PC-3 (cell line): Measurements from ENCODE around the gene PLAA. TPM values are rescaled to one million over a fixed set of nuclear protein-coding genes. Genes with fewer than 3 reads are reported as not detected.

ENCODE experiments used
- ATAC-seq: fragments of 200-7000 bp; cut with Tn5 transposase; 2 replicates; pipeline ENCODE4 v1.9.1; 2020; ENCODE audit warnings: mild to moderate bottlenecking, moderate library complexity
- BruUV-seq: library from RNA; stranded (reverse); fragments of 400-500 nt; replicated peaks from 2 replicates; lab custom pipeline; 2021; lab: Mats Ljungman, UMichigan
- CTCF ChIA-PET: fragments of 300-600 bp; sonication (Branson Sonifier 250); formaldehyde crosslinking; loops from one replicate; lab custom pipeline; 2022; ENCODE audit warnings: antibody characterized with exemption; lab: Charles Lee
- POLR2A ChIA-PET: fragments of 300-600 bp; sonication (Branson Sonifier 250); formaldehyde crosslinking; loops from one replicate; lab custom pipeline; 2022; ENCODE audit warnings: antibody characterized with exemption; ENCODE audit not compliant: unreplicated experiment; lab: Charles Lee
- DNase-seq: peaks from one replicate; pipeline ENCODE4 v3.0.0-alpha.2; 2015
- H2AFZ ChIP-seq: fragments of 300-600 bp; sonication (generic); 2 replicates; pipeline ENCODE4 v1.6.0; 2016; ENCODE audit warnings: antibody characterized with exemption, low read length
- H3F3A ChIP-seq: fragments of 300-600 bp; sonication (generic); one replicate; pipeline ENCODE4 v1.6.0; 2017; ENCODE audit warnings: antibody characterized with exemption, low read length, control low read depth, mild to moderate bottlenecking; ENCODE audit not compliant: unreplicated experiment
- H3K27ac ChIP-seq: fragments of 300-600 bp; sonication (generic); 2 replicates; pipeline ENCODE4 v1.5.1; 2016; ENCODE audit warnings: mild to moderate bottlenecking, low read length
- H3K27me3 ChIP-seq: fragments of 300-600 bp; sonication (generic); 2 replicates; pipeline ENCODE4 v1.6.1; 2016; ENCODE audit warnings: low read length, mixed read lengths
- H3K36me3 ChIP-seq: fragments of 300-600 bp; sonication (generic); 2 replicates; pipeline ENCODE4 v1.6.1; 2016; ENCODE audit warnings: low read depth, mixed run types, low read length, mixed read lengths
- H3K4me1 ChIP-seq: fragments of 300-600 bp; sonication (generic); 2 replicates; pipeline ENCODE4 v1.5.1; 2016; ENCODE audit warnings: low read length; ENCODE audit not compliant: insufficient read depth
- H3K4me2 ChIP-seq: fragments of 300-600 bp; sonication (generic); 2 replicates; pipeline ENCODE4 v1.6.0; 2016; ENCODE audit warnings: low read length
- H3K4me3 ChIP-seq: fragments of 300-600 bp; sonication (generic); 2 replicates; pipeline ENCODE4 v1.5.1; 2016; ENCODE audit warnings: mild to moderate bottlenecking, low read length, mixed read lengths
- H3K79me2 ChIP-seq: fragments of 300-600 bp; sonication (generic); 2 replicates; pipeline ENCODE4 v1.6.1; 2017; ENCODE audit warnings: low read length, mixed read lengths
- H3K9ac ChIP-seq: fragments of 300-600 bp; sonication (generic); 2 replicates; pipeline ENCODE4 v1.6.0; 2016; ENCODE audit warnings: mild to moderate bottlenecking, low read length
- H3K9me2 ChIP-seq: fragments of 300-600 bp; sonication (generic); replicated peaks from 2 replicates; pipeline ENCODE4 v1.6.1; 2016; ENCODE audit warnings: mixed run types, low read length, mixed read lengths
- H3K9me3 ChIP-seq: fragments of 300-600 bp; sonication (generic); 2 replicates; pipeline ENCODE4 v1.6.1; 2016; ENCODE audit warnings: low read length, mixed read lengths
- H4K20me1 ChIP-seq: fragments of 300-600 bp; sonication (generic); 2 replicates; pipeline ENCODE4 v1.6.1; 2016; ENCODE audit warnings: low read length, mixed read lengths
- CTCF ChIP-seq: fragments of 300-600 bp; sonication (generic); conservative IDR thresholded peaks from 2 replicates; pipeline ENCODE4 v1.5.1; 2017; ENCODE audit warnings: antibody characterized with exemption, low read depth, mild to moderate bottlenecking, low read length
- EZH2 ChIP-seq: fragments of 300-600 bp; sonication (generic); IDR thresholded peaks from one replicate; pipeline ENCODE4 v1.6.1; 2017; ENCODE audit warnings: antibody characterized with exemption, mild to moderate bottlenecking, low read length; ENCODE audit not compliant: unreplicated experiment
- EZH2phosphoT487 ChIP-seq: fragments of 300-600 bp; sonication (generic); IDR thresholded peaks from 2 replicates; pipeline ENCODE4 v1.6.1; 2018; ENCODE audit warnings: mild to moderate bottlenecking, antibody characterized with exemption, low read length, borderline replicate concordance
- intact Hi-C: fragments of 100-400 bp; cut with micrococcal nuclease; formaldehyde crosslinking; loops from 2 replicates; pipeline ENCODE4 v1.9.0; 2023
- total RNA-seq: library from RNA; depleted of rRNA; stranded (reverse); fragments of >200 nt; gene quantifications from 2 replicates; pipeline ENCODE4 v1.2.3, GENCODE V29; 2014

PLAA gene
- total RNA-seq, 1 experiment from 2014 or later, result 34.6 TPM

- BruUV-seq, result no TSS peak
- no peak for ATAC-seq
- intact Hi-C loops, result no loop called here
Measured at GRCh38 chr9:26935847-26936246, 11.2 kb downstream of the PLAA start.

DNA sequence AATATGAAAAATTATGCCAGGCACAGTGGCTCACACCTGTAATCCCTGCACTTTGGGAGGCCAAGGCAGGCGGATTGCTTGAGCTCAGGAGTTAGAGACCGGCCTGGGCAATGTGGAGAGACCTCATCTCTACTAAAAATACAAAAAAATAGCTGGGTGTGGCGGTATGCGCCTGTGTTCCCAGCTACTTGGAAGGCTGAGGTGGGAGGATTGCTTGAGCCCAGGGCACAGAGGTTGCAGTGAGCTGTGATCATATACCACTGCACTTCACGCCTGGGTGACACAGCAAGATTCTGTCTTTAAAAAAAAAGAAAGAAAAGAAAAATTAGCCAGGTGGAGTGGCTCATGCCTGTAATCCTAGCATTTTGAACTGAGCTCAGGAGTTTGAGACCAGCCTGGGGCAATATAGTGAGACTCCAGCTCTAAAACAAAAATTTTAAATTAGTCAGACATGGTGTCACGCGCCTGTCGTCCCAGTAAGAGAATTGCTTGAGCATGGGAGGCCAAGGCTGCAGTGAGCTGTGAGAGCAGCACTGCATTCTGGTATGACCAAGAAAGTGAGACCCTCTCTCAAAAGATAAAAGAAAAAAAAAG, 18.0 kb downstream of the PLAA start:
- TF ChIP-seq EZH2phosphoT487 (no peak), CTCF (no peak), EZH2 (no peak)
- no peaks in the 10 kb centered on the region for H3K4me1 ChIP-seq
- no peak overlapping the region for H3K27ac ChIP-seq
- H3K36me3 ChIP-seq, result peaks cover 28% of the 10 kb centered on the region
- no peaks in the 10 kb centered on the region for H3K27me3 ChIP-seq
- no TSS peak for BruUV-seq
- H2AFZ ChIP-seq, result no peak overlapping the region
- CTCF ChIA-PET, result no interaction called here
- DNase-seq, result no peak
- H4K20me1 ChIP-seq, result no peaks in the 10 kb centered on the region
- intact Hi-C loops, result no loop called here
- H3K9me3 ChIP-seq, result no peaks in the 10 kb centered on the region
- POLR2A ChIA-PET, result no interaction called here
- ATAC-seq, result no peak
- H3K4me3 ChIP-seq, result no peak overlapping the region
- peaks cover 15% of the 10 kb centered on the region; the same call in 1 of the 2 replicates for H3K79me2 ChIP-seq
- no peaks in the 10 kb centered on the region for H3K9me2 ChIP-seq
- no peaks in the 10 kb centered on the region for H3F3A ChIP-seq
- no peak overlapping the region for H3K9ac ChIP-seq
- no peak overlapping the region for H3K4me2 ChIP-seq

More at GRCh38 chr9:26935847-26936246, 11.2 kb downstream of the PLAA start:
- peaks cover 12% of the 10 kb centered on the region for H3K36me3 ChIP-seq
- peaks cover 80% of the 10 kb centered on the region for H3K79me2 ChIP-seq
- TF ChIP-seq EZH2phosphoT487 (no peak), CTCF (no peak), EZH2 (no peak)
- CTCF ChIA-PET, result no interaction called here
- H4K20me1 ChIP-seq, result peaks cover 16% of the 10 kb centered on the region; the same call in 1 of the 2 replicates
- no peaks in the 10 kb centered on the region for H3F3A ChIP-seq
- H3K4me1 ChIP-seq, result no peaks in the 10 kb centered on the region
- no peak overlapping the region for H3K9ac ChIP-seq
- POLR2A ChIA-PET, result no interaction called here
- no peak overlapping the region for H3K4me2 ChIP-seq
- no peaks in the 10 kb centered on the region for H3K9me3 ChIP-seq
- H3K9me2 ChIP-seq, result no peaks in the 10 kb centered on the region
- DNase-seq, result no peak
- H2AFZ ChIP-seq, result no peak overlapping the region
- H3K27ac ChIP-seq, result no peak overlapping the region
- no peak overlapping the region for H3K4me3 ChIP-seq
- H3K27me3 ChIP-seq, result no peaks in the 10 kb centered on the region

GRCh38 chr9:26925609-26926008, 21.4 kb downstream of the PLAA start:
- Histone ChIP-seq H3K9me3 (no peaks in the 10 kb centered on the region), H3K36me3 (peaks cover 52% of the 10 kb centered on the region), H2AFZ (no peak overlapping the region), H3K9me2 (no peaks in the 10 kb centered on the region), H3K4me3 (no peak overlapping the region), H3K9ac (no peak overlapping the region), H3K27ac (no peak overlapping the region), H3F3A (no peaks in the 10 kb centered on the region), H4K20me1 (no peaks in the 10 kb centered on the region), H3K4me2 (no peak overlapping the region), H3K79me2 (0 out of 2 replicates have a peak, but pooled peaks cover 1% of the 10 kb centered on the region), H3K4me1 (no peaks in the 10 kb centered on the region), H3K27me3 (no peaks in the 10 kb centered on the region)
- BruUV-seq, result no TSS peak
- DNase-seq (no peak), ATAC-seq (no peak)
- POLR2A ChIA-PET, result no interaction called here
- TF ChIP-seq CTCF, result no peak
- no peak for TF ChIP-seq EZH2
- TF ChIP-seq EZH2phosphoT487, result no peak
- CTCF ChIA-PET, result no interaction called here
- intact Hi-C loops, result no loop called here
